ENCODE data around the gene MPND. TPM values are rescaled to one million over a fixed set of nuclear protein-coding genes. Genes with fewer than 3 reads are reported as not detected.
"Not testable (repeated sequence)": the region's sequence is repeated elsewhere in the genome, so short reads cannot be mapped to it uniquely, and the experiment has no call there.

Gene MPND
- polyA plus RNA-seq, 4 donors, result 14.1 to 30.4 (median 20.5) TPM

- DNase-seq (ENCODE audit: low read depth in 4 of 4, low spot score in 3 of 4), result no peak
Measured at GRCh38 chr19:4318460-4318859, 24.9 kb upstream of the MPND start.

- no peak for DNase-seq (ENCODE audit: low read depth in 4 of 4, low spot score in 3 of 4)
Measured at GRCh38 chr19:4319067-4319718, 24.2 kb upstream of the MPND start.

- no peak for DNase-seq (ENCODE audit: low read depth in 4 of 4, low spot score in 3 of 4)
Measured at GRCh38 chr19:4320419-4320818, 22.9 kb upstream of the MPND start.

GRCh38 chr19:4322942-4323665, 20.3 kb upstream of the MPND start:
- no peak for DNase-seq (ENCODE audit: low read depth in 4 of 4, low spot score in 3 of 4)

- no peak for DNase-seq (ENCODE audit: low read depth in 4 of 4, low spot score in 3 of 4)
Measured at GRCh38 chr19:4323692-4324091, 19.7 kb upstream of the MPND start.

GRCh38 chr19:4324228-4324627, 19.1 kb upstream of the MPND start:
- no peak for DNase-seq (ENCODE audit: low read depth in 4 of 4, low spot score in 3 of 4)

- no peak for DNase-seq (ENCODE audit: low read depth in 4 of 4, low spot score in 3 of 4)
Measured at GRCh38 chr19:4326215-4326836, 17.0 kb upstream of the MPND start.

GRCh38 chr19:4326837-4327251, 16.5 kb upstream of the MPND start:
- DNase-seq (ENCODE audit: low read depth in 4 of 4, low spot score in 3 of 4), result no peak

GRCh38 chr19:4327252-4327876, 16.0 kb upstream of the MPND start:
- peak in 1 of 4 donors; percentile 50 for DNase-seq (ENCODE audit: low read depth in 4 of 4, low spot score in 3 of 4)

- no peak for DNase-seq (ENCODE audit: low read depth in 4 of 4, low spot score in 3 of 4)
Measured at GRCh38 chr19:4327877-4328242, 15.5 kb upstream of the MPND start.

- peak; percentile 86 to 93 (median 88) for DNase-seq (ENCODE audit: low read depth in 4 of 4, low spot score in 3 of 4)
Measured at GRCh38 chr19:4328243-4328990, 14.9 kb upstream of the MPND start.

- DNase-seq (ENCODE audit: low read depth in 4 of 4, low spot score in 3 of 4), result not testable (repeated sequence)
Measured at GRCh38 chr19:4328991-4329681, 14.2 kb upstream of the MPND start.

GRCh38 chr19:4329858-4330257, 13.5 kb upstream of the MPND start:
- no peak for DNase-seq (ENCODE audit: low read depth in 4 of 4, low spot score in 3 of 4)

GRCh38 chr19:4334929-4335570, 8.3 kb upstream of the MPND start:
- DNase-seq (ENCODE audit: low read depth in 4 of 4, low spot score in 3 of 4), result no peak

- no peak for DNase-seq (ENCODE audit: low read depth in 4 of 4, low spot score in 3 of 4)
Measured at GRCh38 chr19:4337906-4338440, 5.4 kb upstream of the MPND start.

GRCh38 chr19:4338441-4339355, 4.7 kb upstream of the MPND start, which contains the start of gene STAP2:
TSS of gene STAP2 (minus strand) at chr19:4338827. CDS start at chr19:4338753, 74 bp downstream.
- peak in 1 of 4 donors; percentile 42 for DNase-seq (ENCODE audit: low read depth in 4 of 4, low spot score in 3 of 4)

- DNase-seq (ENCODE audit: low read depth in 4 of 4, low spot score in 3 of 4), result no peak
Measured at GRCh38 chr19:4342314-4342614, 1.1 kb upstream of the MPND start.

- DNase-seq (ENCODE audit: low read depth in 4 of 4, low spot score in 3 of 4), result peak; percentile 99 to 100 (median 100)
Measured at GRCh38 chr19:4342615-4343369, 570 bp upstream of the MPND start.
